HG03571 (cell line): Measurements from ENCODE around the gene SZRD1.

Experiments used
- ATAC-seq: cut with Tn5 transposase; IDR thresholded peaks from one replicate; pipeline ENCODE4 v1.9.1; 2021; ENCODE audit not compliant: unreplicated experiment

SZRD1 gene

DNA sequence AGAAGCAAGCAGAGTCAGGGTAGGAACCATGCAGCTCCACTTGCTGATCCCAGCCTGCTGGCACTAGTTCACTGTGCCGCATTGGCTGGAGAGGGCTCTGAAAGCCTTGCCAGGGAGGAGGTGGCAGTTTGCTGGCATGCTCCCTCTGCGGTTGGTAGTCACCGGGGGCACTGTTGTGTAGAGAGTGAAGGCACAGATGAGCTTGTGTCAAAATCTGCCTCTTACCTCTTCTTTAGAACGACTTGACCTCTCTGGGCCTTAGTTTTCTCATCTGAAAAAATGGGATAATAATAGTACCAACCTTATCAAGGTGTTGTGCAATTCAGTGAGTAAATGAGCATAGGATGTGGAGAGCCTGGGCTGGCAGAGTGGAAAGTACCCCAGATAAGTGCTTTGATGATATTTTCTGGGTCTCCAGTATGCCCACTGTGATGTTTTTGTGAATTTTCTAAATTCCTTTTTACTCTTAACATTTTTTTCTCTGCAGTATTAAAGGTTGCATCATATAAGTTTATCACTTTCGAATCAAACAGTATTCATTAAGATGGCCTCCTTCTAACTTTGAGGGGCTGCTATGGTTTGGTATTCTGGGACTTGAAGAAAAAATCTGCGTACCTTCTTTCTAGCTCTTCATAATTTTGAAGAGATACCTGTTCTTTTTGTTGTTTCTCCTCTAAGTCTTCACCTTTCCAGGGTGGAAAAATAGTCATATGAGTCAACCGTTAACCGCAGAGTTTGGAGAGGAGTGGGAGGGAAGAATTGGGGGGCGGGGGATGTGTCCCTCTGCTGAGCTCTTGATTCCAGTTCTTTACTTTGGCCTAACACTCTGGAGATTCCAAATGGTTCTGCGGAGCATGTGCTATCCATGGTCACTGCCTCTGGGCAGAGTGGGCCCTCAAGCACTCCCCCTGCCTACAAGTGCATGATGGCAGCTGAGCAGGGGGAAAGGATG lies 26.8 kb downstream of the SZRD1 start:
- no peak for ATAC-seq

DNA sequence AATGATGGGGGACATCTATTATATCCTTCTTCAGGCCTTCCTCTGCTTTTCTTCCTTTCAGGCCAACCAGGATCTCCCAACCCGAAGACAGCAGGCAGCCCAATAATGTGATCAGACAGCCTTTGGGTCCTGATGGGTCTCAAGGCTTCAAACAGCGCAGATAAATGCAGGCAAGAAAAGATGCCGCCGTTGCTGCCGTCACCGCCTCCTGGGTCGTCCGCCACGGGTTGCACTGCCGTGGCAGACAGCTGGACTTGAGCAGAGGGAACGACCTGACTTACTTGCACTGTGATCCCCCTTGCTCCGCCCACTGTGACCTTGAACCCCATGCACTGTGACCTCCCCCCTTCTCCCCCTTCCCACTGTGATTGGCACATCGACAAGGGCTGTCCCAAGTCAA lies 27.9 kb downstream of the SZRD1 start:
- no peak for ATAC-seq

DNA sequence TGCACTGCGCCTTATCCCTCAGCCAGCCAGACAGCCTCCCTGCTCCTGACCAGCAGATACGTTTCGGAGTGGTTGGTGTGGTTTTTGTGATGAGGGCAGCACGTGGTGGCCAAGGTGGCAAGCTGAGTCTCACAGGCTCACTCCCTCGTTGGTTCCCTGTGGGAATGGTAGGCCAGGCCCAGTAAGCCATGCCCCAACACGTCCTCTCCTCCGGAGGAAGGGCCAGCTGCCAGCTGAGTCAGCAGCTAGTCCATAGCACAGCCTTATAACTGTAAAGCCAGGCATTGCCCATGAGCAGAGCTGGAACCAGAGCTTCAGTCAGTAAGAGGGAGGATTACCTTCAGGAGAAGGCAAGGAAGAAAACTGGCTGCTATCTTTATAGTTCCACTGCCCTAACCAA lies 29.5 kb downstream of the SZRD1 start:
- ATAC-seq = no peak

DNA sequence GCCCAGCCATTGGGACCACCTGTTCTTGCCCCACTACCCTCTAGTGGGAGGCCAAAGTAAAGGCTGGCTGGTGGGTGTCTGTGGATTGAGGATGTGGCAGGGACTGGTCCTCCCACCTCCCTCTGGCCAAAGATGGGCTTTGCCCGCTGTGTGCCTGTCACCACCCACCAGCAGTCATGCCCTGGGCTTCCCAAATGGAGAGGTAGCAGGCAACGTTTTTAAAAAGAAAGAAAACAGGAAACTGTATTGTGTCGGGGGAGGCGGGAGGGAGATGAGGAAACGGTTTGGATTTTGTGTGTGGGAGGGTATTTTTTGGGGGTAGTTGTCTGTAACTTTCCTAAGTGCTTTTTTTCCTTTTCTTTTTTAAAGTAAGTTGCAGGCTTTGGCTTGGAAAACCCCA lies 30.1 kb downstream of the SZRD1 start:
- no peak for ATAC-seq

DNA sequence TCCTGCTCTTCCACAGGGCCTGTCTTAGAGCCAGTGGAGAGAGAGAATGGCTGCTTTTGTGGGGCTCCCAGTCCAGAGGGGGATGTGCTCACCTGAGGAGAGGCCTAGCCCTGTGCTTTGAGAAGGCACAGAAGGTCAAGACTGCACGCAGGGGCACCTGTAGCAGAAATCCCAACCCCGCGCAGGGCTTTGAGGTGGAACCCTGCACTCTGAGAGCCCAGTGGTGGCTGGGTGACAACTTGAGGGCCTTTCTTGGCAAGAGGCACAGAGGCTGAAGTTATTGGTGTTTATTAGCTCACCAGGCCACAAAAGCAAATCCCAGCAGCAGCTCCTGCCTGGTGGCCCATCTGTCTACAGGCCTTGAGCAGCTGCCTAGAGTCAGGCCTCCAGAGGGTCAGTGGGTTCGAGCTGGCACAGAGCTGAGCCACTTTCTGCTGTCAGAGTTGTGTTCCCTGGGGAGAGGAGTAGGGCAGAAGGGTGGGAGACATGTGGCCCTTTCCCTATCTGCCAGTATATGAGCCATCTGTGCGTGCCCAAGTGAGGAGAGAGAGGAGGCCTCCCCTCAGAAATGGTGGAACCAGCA lies 31.4 kb downstream of the SZRD1 start:
- no peak for ATAC-seq

DNA sequence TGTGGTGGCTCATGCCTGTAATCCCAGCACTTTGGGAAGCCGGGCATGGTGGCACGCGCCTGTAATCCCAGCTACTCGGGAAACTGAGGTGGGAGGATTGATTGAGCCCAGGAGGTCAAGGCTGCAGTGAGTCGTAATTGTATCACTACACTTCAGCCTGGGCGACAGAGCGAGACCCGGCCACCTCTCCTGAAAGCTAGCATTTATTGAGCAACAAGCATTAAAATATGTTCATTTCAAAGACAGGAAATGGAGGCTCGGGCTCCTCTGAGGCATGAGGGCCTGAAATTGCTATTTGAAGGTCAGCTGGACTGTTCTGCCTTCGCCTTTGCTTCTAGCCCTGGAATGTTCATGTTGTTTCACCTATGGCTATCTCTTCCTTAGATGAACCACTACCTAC lies 35.7 kb downstream of the SZRD1 start:
- ATAC-seq = no peak

GRCh38 chr1:16405441-16405840 lies 38.4 kb downstream of the SZRD1 start:
- no peak for ATAC-seq

DNA sequence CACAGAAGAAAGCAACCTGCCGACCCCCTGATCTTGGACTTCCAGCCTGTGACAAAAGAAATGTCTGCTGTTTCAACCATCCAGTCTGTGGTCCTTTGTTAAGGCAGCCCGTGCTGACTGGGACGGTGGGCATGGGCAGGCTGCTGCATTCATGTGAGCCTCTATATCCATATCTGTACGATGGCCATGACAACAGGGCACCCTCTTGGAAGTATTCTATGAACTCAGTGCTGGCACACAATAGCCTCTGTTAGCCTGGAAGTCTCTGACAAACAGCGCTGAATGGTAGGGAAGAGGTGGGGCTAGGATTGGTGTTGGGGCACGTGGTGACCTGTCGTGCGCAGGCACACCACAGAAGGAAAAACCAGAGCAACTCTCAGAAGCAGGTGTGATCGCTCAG lies 39.8 kb downstream of the SZRD1 start:
- no peak for ATAC-seq

DNA sequence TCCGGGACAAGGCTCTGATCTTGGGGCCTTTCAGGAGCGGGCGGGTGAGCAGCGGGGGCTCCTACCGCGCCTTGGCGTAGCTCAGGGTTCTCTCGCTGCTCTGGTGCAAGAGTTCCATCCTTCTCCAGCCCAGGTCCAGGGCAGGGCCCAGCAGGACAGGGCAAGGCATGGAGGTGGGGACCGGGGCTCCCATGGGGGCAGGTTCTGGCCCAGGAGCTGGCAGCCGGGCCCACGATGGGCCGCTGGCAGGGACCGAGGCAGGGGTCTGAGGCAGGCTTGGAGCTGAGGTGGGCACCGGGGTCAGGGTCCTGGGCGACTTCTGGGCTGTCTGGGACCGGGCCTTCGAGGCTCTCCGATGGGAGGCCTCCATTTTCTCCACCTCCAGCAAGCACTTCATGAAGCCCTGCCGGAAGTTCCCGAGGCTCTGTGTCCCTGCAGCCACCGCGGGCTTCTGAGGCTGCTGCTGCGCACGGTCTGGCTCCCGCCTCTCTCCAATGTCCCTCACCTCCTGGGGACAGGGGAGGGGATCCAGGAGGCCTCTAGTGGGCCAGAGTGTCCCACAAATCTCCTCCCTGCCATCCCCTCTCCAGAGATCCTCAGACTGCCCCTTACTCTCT lies 42.6 kb downstream of the SZRD1 start:
- ATAC-seq = no peak

- ATAC-seq = no peak
Measured at GRCh38 chr1:16410803-16411202, 43.8 kb downstream of the SZRD1 start.

- no peak for ATAC-seq
Measured at GRCh38 chr1:16413191-16413590, 46.1 kb downstream of the SZRD1 start.

- no peak for ATAC-seq
Measured at GRCh38 chr1:16418823-16419425, 51.9 kb downstream of the SZRD1 start.

DNA sequence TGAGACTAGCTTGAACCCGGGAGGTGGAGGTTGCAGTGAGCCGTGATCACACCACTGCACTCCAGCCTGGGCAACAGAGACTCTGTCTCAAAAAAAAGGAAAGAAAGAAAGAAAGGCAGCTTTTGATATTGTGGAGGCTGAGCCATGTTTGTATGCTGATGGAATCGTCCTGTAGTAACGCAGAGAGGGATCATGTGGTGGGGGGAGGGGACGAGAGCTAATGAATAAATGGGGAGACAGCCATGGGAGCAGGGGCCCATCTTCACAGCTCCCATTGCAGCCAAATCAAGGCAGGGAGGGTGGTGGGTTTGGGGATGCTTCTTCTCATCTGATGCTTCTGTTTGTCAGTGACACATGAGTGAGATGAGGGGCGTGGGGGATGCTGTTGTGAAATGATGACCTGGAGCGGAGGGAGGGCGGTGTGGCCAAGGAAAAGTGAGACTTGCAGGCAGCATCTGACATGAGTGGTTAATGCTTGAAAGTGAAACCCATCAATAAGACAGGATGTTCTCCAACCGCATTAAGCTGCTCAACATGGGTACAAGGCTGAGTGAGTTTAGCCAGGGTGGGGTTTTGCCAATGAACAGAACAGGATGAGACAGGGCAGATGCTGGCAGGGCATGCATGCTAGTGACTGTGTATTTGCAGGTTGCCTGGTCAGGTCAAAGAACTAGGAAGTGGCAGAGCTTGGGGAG lies 53.5 kb downstream of the SZRD1 start:
- ATAC-seq = peak; percentile 97

DNA sequence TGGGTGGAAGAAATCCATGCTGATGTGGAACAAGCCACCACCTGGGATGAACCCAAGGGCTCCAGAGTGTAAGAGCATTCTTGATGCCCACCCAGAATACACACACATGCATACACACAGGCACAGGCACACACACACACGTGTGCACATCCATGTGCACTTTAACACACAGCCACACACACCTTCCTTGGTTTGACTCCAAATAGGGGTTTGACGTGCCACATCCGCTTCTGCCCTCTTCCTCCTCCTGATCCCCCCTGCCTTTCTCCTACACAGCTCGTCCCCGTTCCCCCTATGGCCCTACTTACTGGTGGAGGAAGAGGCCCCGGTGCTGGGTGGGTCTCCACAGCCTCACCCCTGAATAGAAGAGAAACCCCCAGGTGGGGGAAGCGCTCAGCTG lies 54.2 kb downstream of the SZRD1 start:
- no peak for ATAC-seq

DNA sequence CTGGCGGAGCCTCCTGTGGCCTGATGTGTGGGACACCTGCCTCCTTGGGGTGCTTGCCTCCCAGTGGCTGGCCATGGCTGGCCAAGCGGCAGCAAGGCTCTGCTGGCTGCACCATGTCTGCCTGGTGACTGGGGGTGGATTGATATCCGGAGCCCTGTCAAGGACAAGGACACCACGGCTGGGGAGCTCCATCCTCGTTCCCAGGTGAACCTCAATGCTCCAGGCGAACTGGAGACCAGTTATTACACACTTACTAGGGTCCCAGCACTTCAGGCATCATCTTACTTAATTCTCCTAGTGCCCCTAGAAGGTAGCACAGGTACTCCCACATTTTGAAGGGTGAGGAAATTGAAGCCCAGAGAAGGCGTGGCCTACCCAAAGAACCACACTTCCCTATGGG lies 55.0 kb downstream of the SZRD1 start:
- ATAC-seq = no peak

DNA sequence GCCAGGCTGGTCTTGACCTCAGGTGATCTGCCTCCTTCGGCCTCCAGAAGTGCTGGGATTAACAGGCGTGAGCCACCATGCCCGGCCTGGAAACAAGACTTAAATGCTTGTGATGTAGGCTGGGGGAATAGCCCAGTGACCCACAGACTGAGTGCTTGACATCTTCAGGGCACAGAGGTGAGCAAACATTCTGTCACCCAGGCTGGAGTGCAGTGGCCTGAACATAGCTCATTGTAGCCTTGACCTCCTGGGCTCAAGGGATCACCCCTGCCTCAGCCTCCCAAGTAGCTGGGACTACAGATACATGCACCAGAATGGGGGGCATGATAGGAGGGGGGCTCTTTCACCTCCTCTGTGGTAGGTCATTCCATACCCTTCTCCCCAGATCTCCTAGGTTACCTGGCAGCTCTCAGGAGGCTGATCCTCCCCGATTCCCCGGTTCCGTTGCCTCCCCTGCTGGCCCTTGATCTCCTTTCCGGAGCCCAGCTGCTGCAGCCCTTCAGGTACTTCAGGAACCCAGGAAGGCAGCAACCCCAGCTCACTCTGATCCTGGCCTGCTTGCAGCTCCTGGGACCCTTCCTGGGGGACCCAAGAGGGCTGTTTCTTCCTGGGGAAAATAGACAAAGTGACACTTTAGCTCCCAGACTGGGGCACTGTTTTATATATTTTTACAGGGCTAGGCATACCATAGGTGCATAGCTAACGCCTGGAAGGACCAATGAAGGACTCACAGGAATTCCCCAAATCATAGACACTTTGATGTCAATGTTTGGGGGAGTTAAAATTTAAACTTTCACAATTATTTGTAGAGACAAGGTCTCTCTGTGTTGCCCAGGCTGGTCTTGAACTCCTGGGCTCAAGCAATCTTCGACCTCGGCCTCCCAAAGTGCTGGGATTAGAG lies 58.3 kb downstream of the SZRD1 start:
- ATAC-seq = no peak

DNA sequence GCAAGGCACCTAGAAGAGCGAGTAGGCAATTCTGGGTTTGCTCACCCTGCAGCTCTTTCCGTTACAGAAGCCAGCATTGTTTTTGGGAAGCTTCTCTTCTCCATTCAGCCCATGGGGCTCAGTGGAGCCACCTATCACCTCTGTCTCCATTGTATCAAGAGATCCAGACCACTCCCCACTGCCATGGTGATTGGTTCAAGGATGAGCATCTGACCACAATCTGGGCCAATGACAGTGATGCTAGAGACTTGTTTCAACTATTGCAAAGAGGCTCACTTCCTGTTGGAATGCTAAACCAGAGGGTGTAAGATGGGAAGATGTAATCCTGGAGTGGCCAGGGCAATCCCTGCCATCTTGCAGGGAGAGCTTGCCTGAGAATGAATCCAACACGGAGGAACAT lies 63.6 kb downstream of the SZRD1 start:
- ATAC-seq = no peak

GRCh38 chr1:16433030-16433429 lies 66.0 kb downstream of the SZRD1 start:
- no peak for ATAC-seq

DNA sequence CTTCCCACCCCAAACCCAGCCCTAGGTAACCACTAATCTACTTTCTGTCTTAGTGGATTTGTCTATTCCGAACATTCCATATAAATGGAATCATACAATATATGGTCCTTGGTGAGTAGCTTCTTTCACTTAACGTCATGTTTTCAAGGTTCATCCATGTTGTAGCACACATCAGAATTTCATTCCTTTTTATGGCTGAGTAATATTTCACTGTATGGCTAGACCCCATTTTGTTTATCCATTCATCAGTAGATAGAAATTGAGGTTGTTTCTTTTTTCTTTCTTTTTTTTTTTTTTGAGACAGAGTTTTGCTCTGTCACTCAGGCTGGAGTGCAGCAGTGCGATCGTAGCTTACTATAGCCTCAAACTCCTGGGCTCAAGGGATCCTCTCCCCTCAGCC lies 67.0 kb downstream of the SZRD1 start:
- ATAC-seq = no peak

DNA sequence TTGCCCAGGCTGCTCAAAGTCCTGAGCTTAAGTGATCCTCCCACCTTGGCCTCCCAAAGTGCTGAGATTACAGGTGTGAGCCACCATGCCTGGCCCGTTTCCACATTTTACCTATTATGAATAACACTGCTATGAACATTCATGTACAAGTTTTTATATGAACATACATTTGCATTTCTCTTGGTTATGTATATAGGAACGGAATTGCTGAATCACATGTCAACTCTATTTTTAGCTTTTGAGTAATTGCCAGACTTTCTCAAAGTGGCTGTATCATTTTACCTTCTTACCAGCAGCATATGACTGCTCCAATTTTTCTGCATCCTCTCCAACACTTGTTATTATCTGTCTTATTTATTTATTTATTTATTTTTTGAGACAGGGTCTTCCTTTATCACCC lies 67.5 kb downstream of the SZRD1 start:
- no peak for ATAC-seq
